ENCODE data around the gene EPN2. TPM values are rescaled to one million over a fixed set of nuclear protein-coding genes. Genes with fewer than 3 reads are reported as not detected.

EPN2 gene
- polyA plus RNA-seq, 1 donor from 2014 or later = 37.8 TPM

DNA sequence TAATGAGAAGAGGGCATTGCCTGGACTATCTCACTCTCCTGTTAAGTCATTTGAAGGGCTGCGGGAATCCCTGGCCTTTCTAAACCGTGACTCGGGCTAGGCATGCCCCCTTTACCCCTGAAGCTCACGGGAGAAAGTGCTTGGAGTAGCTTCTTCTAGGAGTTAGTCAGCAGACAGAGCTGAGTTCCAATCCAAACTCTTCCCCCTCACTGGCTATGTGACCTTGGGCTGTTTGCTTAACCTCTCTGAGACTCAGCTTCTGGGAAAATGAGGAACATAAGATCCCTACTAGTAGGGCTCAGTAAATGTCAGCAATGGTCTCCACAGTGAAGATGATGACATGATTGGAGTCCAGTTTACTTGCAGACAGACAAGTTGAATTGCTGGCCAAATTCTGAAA is 131.1 kb downstream of the EPN2 start:
- H3K36me3 ChIP-seq (ENCODE audit: insufficient read depth, low read length) = no peaks in the 10 kb centered on the region
- H3K9ac ChIP-seq (ENCODE audit: low read length) = no peak overlapping the region

DNA sequence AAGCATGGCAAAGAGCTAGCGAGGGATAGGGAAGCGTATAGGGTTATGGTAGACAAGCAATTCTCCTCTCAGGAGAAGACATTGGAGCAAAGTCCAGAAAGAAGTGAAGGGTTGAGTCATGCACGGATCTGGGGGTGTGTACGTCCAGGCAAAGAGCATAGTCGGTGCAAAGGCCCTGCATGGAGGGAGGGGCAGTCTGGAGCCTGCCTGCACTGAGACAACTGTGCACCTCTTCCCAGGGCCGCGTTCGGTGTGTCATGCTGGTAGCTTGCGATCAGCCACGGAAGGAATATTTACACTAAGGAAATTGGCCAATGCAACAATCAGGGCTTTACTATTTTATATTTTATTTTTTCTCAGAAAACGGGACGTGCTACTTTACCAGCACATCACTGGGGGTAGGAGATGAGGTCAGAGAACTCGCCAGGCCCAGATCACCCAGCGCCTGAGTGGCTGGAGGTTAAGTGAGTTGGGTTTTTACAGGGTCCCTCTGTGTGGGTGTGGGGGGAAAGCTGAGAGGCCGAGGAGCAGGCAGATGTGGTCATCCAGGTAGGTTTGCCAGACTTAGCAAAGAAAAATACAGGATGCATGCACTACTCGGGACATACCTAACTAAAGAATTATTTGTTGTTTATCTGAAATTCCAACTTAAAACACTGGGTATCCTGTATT is 132.1 kb downstream of the EPN2 start:
- H3K9ac ChIP-seq (ENCODE audit: low read length) = no peak overlapping the region

More for the DNA sequence above, 131.1 kb downstream of the EPN2 start:
- Histone ChIP-seq H3K27ac (ENCODE audit: low read length) (no peak overlapping the region), H3K9me2 (ENCODE audit: insufficient read depth, low read length) (no peaks in the 10 kb centered on the region), H4K20me1 (ENCODE audit: insufficient read depth) (no peaks in the 10 kb centered on the region), H3K9me3 (ENCODE audit: low read length) (no peaks in the 10 kb centered on the region), H3F3A (ENCODE audit: insufficient read depth, low read length, poor library complexity, severe bottlenecking) (no peaks in the 10 kb centered on the region), H3K27me3 (ENCODE audit: insufficient read depth, low read depth, low read length) (no peaks in the 10 kb centered on the region), H3K79me2 (replicated peaks; ENCODE audit: insufficient read depth, low read length) (no peaks in the 10 kb centered on the region), H3K4me3 (ENCODE audit: low read length) (no peak overlapping the region), H2AFZ (ENCODE audit: low read depth, low read length) (no peak overlapping the region), H3K4me2 (ENCODE audit: low read length) (no peak overlapping the region)
- TF ChIP-seq EZH2 (IDR thresholded peaks at IDR 0.05; ENCODE audit: borderline replicate concordance, insufficient read depth, low read length, poor library complexity, severe bottlenecking) (no peak), EP300 (conservative IDR thresholded peaks at IDR 0.05; ENCODE audit: poor library complexity, severe bottlenecking) (no peak), TAF1 (IDR thresholded peaks at IDR 0.05; ENCODE audit: low read depth) (no peak), SMC3 (conservative IDR thresholded peaks at IDR 0.05; ENCODE audit: poor library complexity) (no peak), RAD21 (conservative IDR thresholded peaks at IDR 0.05) (no peak), POLR2AphosphoS5 (IDR thresholded peaks at IDR 0.05) (no peak), MXI1 (conservative IDR thresholded peaks at IDR 0.05; ENCODE audit: poor library complexity, severe bottlenecking) (no peak)
- TF ChIP-seq, protein P1, sequence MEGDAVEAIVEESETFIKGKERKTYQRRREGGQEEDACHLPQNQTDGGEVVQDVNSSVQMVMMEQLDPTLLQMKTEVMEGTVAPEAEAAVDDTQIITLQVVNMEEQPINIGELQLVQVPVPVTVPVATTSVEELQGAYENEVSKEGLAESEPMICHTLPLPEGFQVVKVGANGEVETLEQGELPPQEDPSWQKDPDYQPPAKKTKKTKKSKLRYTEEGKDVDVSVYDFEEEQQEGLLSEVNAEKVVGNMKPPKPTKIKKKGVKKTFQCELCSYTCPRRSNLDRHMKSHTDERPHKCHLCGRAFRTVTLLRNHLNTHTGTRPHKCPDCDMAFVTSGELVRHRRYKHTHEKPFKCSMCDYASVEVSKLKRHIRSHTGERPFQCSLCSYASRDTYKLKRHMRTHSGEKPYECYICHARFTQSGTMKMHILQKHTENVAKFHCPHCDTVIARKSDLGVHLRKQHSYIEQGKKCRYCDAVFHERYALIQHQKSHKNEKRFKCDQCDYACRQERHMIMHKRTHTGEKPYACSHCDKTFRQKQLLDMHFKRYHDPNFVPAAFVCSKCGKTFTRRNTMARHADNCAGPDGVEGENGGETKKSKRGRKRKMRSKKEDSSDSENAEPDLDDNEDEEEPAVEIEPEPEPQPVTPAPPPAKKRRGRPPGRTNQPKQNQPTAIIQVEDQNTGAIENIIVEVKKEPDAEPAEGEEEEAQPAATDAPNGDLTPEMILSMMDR (IDR thresholded peaks at IDR 0.05; ENCODE audit: poor library complexity, severe bottlenecking) = no peak
- TF ChIP-seq, protein P2, sequence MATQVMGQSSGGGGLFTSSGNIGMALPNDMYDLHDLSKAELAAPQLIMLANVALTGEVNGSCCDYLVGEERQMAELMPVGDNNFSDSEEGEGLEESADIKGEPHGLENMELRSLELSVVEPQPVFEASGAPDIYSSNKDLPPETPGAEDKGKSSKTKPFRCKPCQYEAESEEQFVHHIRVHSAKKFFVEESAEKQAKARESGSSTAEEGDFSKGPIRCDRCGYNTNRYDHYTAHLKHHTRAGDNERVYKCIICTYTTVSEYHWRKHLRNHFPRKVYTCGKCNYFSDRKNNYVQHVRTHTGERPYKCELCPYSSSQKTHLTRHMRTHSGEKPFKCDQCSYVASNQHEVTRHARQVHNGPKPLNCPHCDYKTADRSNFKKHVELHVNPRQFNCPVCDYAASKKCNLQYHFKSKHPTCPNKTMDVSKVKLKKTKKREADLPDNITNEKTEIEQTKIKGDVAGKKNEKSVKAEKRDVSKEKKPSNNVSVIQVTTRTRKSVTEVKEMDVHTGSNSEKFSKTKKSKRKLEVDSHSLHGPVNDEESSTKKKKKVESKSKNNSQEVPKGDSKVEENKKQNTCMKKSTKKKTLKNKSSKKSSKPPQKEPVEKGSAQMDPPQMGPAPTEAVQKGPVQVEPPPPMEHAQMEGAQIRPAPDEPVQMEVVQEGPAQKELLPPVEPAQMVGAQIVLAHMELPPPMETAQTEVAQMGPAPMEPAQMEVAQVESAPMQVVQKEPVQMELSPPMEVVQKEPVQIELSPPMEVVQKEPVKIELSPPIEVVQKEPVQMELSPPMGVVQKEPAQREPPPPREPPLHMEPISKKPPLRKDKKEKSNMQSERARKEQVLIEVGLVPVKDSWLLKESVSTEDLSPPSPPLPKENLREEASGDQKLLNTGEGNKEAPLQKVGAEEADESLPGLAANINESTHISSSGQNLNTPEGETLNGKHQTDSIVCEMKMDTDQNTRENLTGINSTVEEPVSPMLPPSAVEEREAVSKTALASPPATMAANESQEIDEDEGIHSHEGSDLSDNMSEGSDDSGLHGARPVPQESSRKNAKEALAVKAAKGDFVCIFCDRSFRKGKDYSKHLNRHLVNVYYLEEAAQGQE (IDR thresholded peaks at IDR 0.05; ENCODE audit: borderline replicate concordance) = no peak

More for the DNA sequence above, 132.1 kb downstream of the EPN2 start:
- H3K9me3 ChIP-seq (ENCODE audit: low read length) = no peaks in the 10 kb centered on the region
- no peak overlapping the region for H3K4me2 ChIP-seq (ENCODE audit: low read length)
- H4K20me1 ChIP-seq (ENCODE audit: insufficient read depth) = no peaks in the 10 kb centered on the region
- no peaks in the 10 kb centered on the region for H3F3A ChIP-seq (ENCODE audit: insufficient read depth, low read length, poor library complexity, severe bottlenecking)
- no peaks in the 10 kb centered on the region for H3K79me2 ChIP-seq (replicated peaks; ENCODE audit: insufficient read depth, low read length)
- no peak overlapping the region for H3K4me3 ChIP-seq (ENCODE audit: low read length)
- TF ChIP-seq TAF1 (IDR thresholded peaks at IDR 0.05; ENCODE audit: low read depth) (no peak), EP300 (conservative IDR thresholded peaks at IDR 0.05; ENCODE audit: poor library complexity, severe bottlenecking) (no peak), RAD21 (conservative IDR thresholded peaks at IDR 0.05) (no peak), POLR2AphosphoS5 (IDR thresholded peaks at IDR 0.05) (no peak), SMC3 (conservative IDR thresholded peaks at IDR 0.05; ENCODE audit: poor library complexity) (no peak), EZH2 (IDR thresholded peaks at IDR 0.05; ENCODE audit: borderline replicate concordance, insufficient read depth, low read length, poor library complexity, severe bottlenecking) (no peak)
- TF ChIP-seq, protein P1 (IDR thresholded peaks at IDR 0.05; ENCODE audit: poor library complexity, severe bottlenecking) = no peak
- TF ChIP-seq, protein P2 (IDR thresholded peaks at IDR 0.05; ENCODE audit: borderline replicate concordance) = no peak
- H3K27me3 ChIP-seq (ENCODE audit: insufficient read depth, low read depth, low read length) = no peaks in the 10 kb centered on the region
- H3K36me3 ChIP-seq (ENCODE audit: insufficient read depth, low read length) = no peaks in the 10 kb centered on the region
- H3K9me2 ChIP-seq (ENCODE audit: insufficient read depth, low read length) = no peaks in the 10 kb centered on the region
- H2AFZ ChIP-seq (ENCODE audit: low read depth, low read length) = no peak overlapping the region
- H3K27ac ChIP-seq (ENCODE audit: low read length) = no peak overlapping the region
